Chondrocyte (in vitro differentiated cells): ENCODE results near the gene AHRR. TPM values are rescaled to one million over a fixed set of nuclear protein-coding genes. Genes with fewer than 3 reads are reported as not detected.
"Not testable (repeated sequence)": the region's sequence is repeated elsewhere in the genome, so short reads cannot be mapped to it uniquely, and the experiment has no call there.

ENCODE experiments used
- DNase-seq: peaks from one replicate; pipeline ENCODE4 v3.0.0; 2021; ENCODE audit warnings: mixed read lengths, low spot score
- H3K27ac Mint-ChIP-seq: one replicate; pipeline ENCODE4 v1.8.0; 2021; ENCODE audit warnings: mild to moderate bottlenecking, moderate library complexity, mixed read lengths; ENCODE audit not compliant: unreplicated experiment
- H3K27me3 Mint-ChIP-seq: 2 replicates; pipeline ENCODE4 v1.8.0; 2021; ENCODE audit warnings: low read depth, mixed read lengths
- H3K36me3 Mint-ChIP-seq: 2 replicates; pipeline ENCODE4 v1.8.0; 2021; ENCODE audit warnings: low read depth, mixed read lengths
- H3K4me1 Mint-ChIP-seq: 2 replicates; pipeline ENCODE4 v1.8.0; 2021; ENCODE audit warnings: low read depth, mild to moderate bottlenecking, mixed read lengths
- H3K4me3 Mint-ChIP-seq: one replicate; pipeline ENCODE4 v1.8.0; 2021; ENCODE audit warnings: mild to moderate bottlenecking, moderate library complexity, mixed read lengths; ENCODE audit not compliant: unreplicated experiment
- H3K9me3 Mint-ChIP-seq: 2 replicates; pipeline ENCODE4 v1.8.0; 2021; ENCODE audit warnings: low read depth, mixed read lengths
- total RNA-seq: library from RNA; stranded (reverse); gene quantifications from 3 replicates; pipeline ENCODE4 v1.2.1, GENCODE V29; 2021
- TF ChIP-seq, protein P1 (sequence below): fragments of 200-600 bp; sonication (generic); IDR thresholded peaks from 2 replicates; pipeline ENCODE4 v1.5.0; 2021; ENCODE audit warnings: antibody characterized with exemption, mild to moderate bottlenecking, moderate library complexity

The AHRR gene
- total RNA-seq, 1 donor from 2014 or later: 17.3 TPM

DNA sequence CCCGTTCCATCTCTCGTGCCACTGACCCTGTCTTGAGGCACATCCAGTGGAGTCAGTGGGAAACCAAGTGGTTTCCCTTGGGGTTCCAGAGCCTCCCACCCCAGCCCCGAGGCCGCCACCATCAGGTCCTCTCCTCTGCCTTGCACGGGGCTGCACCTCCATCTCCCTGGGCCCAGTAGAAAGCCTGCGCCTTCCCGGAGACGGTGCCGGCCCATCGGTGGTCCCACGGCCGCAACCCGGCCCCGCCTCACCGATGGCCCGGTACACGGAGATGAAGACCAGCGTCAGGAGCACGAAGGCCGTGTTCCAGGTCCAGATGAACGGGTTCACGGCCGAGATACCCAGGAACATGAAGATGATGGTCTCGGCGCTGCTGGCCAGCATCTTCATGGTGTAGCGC, 161.5 kb downstream of the AHRR start:
- Mint-ChIP-seq H3K9me3 (no peaks in the 10 kb centered on the region), H3K27me3 (no peaks in the 10 kb centered on the region), H3K4me3 (no peak overlapping the region), H3K36me3 (no peaks in the 10 kb centered on the region), H3K27ac (no peak overlapping the region), H3K4me1 (no peaks in the 10 kb centered on the region)
- no peak for DNase-seq
- TF ChIP-seq, protein P1, sequence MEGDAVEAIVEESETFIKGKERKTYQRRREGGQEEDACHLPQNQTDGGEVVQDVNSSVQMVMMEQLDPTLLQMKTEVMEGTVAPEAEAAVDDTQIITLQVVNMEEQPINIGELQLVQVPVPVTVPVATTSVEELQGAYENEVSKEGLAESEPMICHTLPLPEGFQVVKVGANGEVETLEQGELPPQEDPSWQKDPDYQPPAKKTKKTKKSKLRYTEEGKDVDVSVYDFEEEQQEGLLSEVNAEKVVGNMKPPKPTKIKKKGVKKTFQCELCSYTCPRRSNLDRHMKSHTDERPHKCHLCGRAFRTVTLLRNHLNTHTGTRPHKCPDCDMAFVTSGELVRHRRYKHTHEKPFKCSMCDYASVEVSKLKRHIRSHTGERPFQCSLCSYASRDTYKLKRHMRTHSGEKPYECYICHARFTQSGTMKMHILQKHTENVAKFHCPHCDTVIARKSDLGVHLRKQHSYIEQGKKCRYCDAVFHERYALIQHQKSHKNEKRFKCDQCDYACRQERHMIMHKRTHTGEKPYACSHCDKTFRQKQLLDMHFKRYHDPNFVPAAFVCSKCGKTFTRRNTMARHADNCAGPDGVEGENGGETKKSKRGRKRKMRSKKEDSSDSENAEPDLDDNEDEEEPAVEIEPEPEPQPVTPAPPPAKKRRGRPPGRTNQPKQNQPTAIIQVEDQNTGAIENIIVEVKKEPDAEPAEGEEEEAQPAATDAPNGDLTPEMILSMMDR: no peak

DNA sequence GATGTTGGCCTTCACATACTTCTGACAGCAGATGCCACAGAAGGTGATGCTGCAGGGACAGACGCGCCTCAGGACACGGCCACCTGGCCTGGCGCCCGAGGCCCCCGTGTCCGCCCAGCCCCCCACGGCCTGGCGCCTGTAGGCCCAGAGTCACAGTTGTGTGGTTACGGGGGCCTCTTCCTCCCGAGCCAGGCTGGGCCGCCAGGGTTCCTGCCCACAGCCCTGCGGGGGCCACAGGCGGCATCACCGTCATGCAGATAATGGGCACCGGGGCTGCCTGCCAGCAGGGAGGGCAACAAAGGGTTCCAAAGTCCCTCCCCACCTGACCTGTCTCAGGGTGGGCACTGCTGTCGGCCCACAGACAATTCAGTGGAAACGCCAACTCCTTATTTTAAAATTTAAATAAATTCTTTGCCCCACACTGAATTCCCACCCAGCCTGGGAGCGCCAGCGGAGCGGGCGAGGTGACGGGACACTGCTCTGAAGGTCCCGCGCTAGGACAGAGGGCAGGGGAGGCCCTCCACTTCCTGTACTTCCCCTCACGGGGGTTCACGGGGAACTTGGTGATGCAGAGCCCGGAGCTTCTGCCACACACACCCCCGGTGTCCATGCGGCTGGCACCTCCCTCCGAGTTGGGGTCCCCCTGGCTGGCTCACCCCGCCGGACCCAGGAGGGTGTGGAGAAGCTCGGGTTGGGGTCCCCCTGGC, 162.1 kb downstream of the AHRR start:
- Mint-ChIP-seq H3K4me1 (no peaks in the 10 kb centered on the region), H3K36me3 (no peaks in the 10 kb centered on the region), H3K9me3 (no peaks in the 10 kb centered on the region), H3K4me3 (no peak overlapping the region), H3K27me3 (no peaks in the 10 kb centered on the region), H3K27ac (no peak overlapping the region)
- no peak for DNase-seq
- TF ChIP-seq, protein P1: no peak

DNA sequence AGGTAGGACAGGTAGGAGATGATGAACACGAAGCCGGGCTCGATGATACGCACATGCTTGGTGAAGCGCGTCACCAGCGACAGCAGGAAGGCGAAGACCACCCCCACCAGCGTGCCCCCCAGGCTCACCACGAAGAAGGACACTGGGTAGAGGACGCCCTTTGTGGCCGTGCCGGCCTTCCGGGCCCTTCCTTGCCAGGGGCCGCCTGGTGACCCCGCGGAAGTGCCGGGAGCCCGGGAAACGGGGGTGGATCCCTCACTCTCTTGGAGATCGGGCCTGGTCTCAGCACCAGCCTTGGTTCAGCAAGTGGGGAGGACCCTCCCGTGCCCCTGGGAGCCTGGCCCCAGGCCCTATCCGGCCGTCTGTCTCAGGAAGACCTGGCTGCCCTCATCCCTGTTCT, 163.0 kb downstream of the AHRR start:
- Mint-ChIP-seq H3K27ac (no peak overlapping the region), H3K4me3 (no peak overlapping the region), H3K4me1 (no peaks in the 10 kb centered on the region), H3K9me3 (no peaks in the 10 kb centered on the region), H3K36me3 (no peaks in the 10 kb centered on the region), H3K27me3 (no peaks in the 10 kb centered on the region)
- TF ChIP-seq, protein P1: no peak
- no peak for DNase-seq

DNA sequence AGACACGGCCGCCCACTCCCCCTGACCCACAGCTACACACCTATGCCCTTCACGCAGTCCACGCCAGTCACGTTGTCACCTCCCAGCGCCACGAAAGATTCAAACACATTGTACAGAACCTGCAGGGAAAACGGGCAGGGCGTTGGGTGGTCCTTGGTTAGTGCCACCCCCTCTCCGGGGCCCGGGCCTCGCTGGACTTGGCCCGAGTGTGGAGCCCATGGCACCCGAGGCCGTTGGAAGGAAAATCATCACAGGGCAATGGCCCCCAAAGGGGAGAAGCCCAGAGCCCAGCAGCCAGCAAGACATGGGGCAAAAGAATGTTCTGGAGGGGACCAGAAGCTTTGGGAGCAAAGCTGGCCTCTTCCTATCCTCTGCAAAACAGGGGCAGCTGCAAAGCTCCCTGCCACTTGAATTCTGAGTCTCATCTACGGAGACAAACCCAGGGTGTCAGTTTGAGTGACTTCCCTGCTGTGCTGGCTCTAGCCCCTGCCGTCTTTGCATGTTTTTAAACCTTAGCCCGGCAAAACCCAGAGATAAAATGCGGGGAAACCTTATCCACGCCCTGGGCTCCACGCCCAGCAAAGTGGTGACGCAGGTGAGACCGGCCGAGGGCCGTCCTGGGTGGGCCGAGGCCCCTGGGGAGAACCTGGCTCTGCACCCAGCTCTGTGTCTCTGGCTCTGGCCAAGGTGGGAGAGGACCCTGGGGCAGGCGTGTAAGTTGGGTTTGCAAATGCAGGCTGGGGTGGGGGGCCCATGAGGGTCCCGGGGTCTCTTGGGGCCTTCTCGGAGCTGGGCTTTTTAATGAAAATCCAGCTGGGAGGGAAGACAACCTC, 163.8 kb downstream of the AHRR start:
- H3K36me3 Mint-ChIP-seq: no peaks in the 10 kb centered on the region
- no peaks in the 10 kb centered on the region for H3K4me1 Mint-ChIP-seq
- no peak overlapping the region for H3K4me3 Mint-ChIP-seq
- H3K9me3 Mint-ChIP-seq: no peaks in the 10 kb centered on the region
- TF ChIP-seq, protein P1: no peak
- H3K27ac Mint-ChIP-seq: no peak overlapping the region
- no peak for DNase-seq
- no peaks in the 10 kb centered on the region for H3K27me3 Mint-ChIP-seq

DNA sequence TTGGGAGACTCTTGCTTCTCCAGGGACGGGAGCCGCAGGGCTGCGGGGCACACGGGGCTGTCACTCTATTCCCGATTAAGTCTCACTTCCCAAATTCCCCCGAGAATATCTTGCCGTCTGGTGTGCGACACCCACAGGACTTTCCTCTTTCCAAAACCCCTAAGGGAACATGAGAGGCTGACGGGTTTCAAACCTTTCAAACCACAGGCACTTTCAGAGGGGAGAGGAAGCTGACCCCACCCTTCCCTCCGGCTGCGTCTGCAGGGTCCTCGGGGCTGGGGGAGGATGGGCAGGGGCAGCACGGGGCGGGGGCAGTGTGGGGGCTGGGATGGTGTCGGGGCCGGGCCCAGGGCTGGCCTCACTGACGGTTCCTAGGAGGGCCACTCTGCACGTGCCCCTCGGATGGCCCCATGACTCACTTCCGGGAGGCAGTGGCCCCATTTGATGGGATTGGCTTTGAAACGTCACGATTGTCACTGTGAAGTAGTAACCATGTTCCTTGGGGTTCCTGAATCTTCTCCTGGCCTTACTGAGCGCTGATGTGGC, 164.5 kb downstream of the AHRR start:
- Mint-ChIP-seq H3K36me3 (no peaks in the 10 kb centered on the region), H3K4me3 (no peak overlapping the region), H3K9me3 (no peaks in the 10 kb centered on the region), H3K27ac (no peak overlapping the region), H3K4me1 (no peaks in the 10 kb centered on the region), H3K27me3 (no peaks in the 10 kb centered on the region)
- DNase-seq: no peak
- TF ChIP-seq, protein P1: no peak

DNA sequence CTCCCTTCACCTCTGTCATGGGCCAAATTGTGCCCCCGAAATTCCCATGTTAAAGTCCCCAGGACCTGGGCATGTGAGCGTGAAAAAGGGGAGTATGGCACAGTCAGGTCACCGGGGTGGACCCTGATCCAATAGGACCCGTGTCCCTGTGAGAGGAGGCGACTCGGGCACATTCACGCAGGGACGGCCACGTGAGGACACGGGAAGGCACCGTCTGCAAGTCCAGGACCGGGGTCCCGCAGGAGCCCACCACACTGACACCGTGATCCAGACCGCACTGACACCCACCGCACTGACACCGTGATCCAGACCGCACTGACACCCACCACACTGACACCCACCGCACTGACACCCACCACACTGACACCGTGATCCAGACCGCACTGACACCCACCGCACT, 165.1 kb downstream of the AHRR start:
- DNase-seq, H3K9me3 Mint-ChIP-seq, H3K4me1 Mint-ChIP-seq, H3K27me3 Mint-ChIP-seq, H3K36me3 Mint-ChIP-seq, H3K4me3 Mint-ChIP-seq, H3K27ac Mint-ChIP-seq: not testable (repeated sequence)
